HEK293T (cell line): ENCODE results near the gene MAD1L1.

Experiments used
- CTCF ChIA-PET: fragments of 350-600 bp; formaldehyde crosslinking; extraction: SDS; loops from one replicate; lab custom pipeline; 2021; ENCODE audit warnings: antibody characterized with exemption, inconsistent platforms; lab: Yijun Ruan, JAX
- POLR2A ChIA-PET: fragments of 350-600 bp; formaldehyde crosslinking; extraction: SDS; loops from one replicate; lab custom pipeline; 2020; ENCODE audit warnings: antibody characterized with exemption, inconsistent platforms; lab: Yijun Ruan, JAX
- DNase-seq: peaks from one replicate; pipeline ENCODE4 v3.0.0; 2012; ENCODE audit warnings: mixed read lengths; ENCODE audit errors: extremely low spot score
- ARNT ChIP-seq: fragments of 450-650 bp; IDR thresholded peaks from 2 replicates; pipeline ENCODE4 v1.6.1; 2017; ENCODE audit warnings: mild to moderate bottlenecking
- BHLHE40 ChIP-seq: fragments of 450-650 bp; IDR thresholded peaks from 2 replicates; pipeline ENCODE4 v1.6.1; 2016; ENCODE audit warnings: mild to moderate bottlenecking, moderate library complexity, borderline replicate concordance
- CTBP1 ChIP-seq: fragments of 450-650 bp; IDR thresholded peaks from 2 replicates; pipeline ENCODE4 v1.6.1; 2016; ENCODE audit warnings: borderline replicate concordance
- ELF4 ChIP-seq: fragments of 450-650 bp; IDR thresholded peaks from 2 replicates; pipeline ENCODE4 v1.6.1; 2017; ENCODE audit warnings: antibody characterized with exemption
- FOXA1 ChIP-seq: fragments of 450-650 bp; IDR thresholded peaks from 2 replicates; pipeline ENCODE4 v1.6.1; 2016; ENCODE audit warnings: mild to moderate bottlenecking
- FOXK2 ChIP-seq: fragments of 450-650 bp; IDR thresholded peaks from 2 replicates; pipeline ENCODE4 v1.6.1; 2016; ENCODE audit warnings: mild to moderate bottlenecking
- FOXM1 ChIP-seq: fragments of 450-650 bp; IDR thresholded peaks from 2 replicates; pipeline ENCODE4 v1.6.1; 2017; ENCODE audit warnings: mild to moderate bottlenecking, borderline replicate concordance
- HDGF ChIP-seq: fragments of 450-650 bp; IDR thresholded peaks from 2 replicates; pipeline ENCODE4 v1.6.1; 2017; ENCODE audit warnings: antibody characterized with exemption, borderline replicate concordance
- L3MBTL2 ChIP-seq: fragments of 450-650 bp; conservative IDR thresholded peaks from 2 replicates; pipeline ENCODE4 v1.6.1; 2016; ENCODE audit warnings: mild to moderate bottlenecking
- LEF1 ChIP-seq: fragments of 450-650 bp; IDR thresholded peaks from 2 replicates; pipeline ENCODE4 v1.6.1; 2017; ENCODE audit warnings: mild to moderate bottlenecking, borderline replicate concordance
- NFRKB ChIP-seq: fragments of 450-650 bp; IDR thresholded peaks from 2 replicates; pipeline ENCODE4 v1.6.1; 2016; ENCODE audit warnings: mild to moderate bottlenecking, moderate library complexity
- SP1 ChIP-seq: fragments of 450-650 bp; IDR thresholded peaks from 2 replicates; pipeline ENCODE4 v1.6.1; 2017
- SUZ12 ChIP-seq: fragments of 450-650 bp; IDR thresholded peaks from 2 replicates; pipeline ENCODE4 v1.6.1; 2016; ENCODE audit warnings: mild to moderate bottlenecking
- TARDBP ChIP-seq: fragments of 450-650 bp; IDR thresholded peaks from 2 replicates; pipeline ENCODE4 v1.6.1; 2016
- ZNF384 ChIP-seq: fragments of 450-650 bp; IDR thresholded peaks from 2 replicates; pipeline ENCODE4 v1.6.1; 2016
- TF ChIP-seq, protein P1 (sequence below): fragments of 450-650 bp; IDR thresholded peaks from 2 replicates; pipeline ENCODE4 v1.6.1; 2016

Gene MAD1L1

DNA sequence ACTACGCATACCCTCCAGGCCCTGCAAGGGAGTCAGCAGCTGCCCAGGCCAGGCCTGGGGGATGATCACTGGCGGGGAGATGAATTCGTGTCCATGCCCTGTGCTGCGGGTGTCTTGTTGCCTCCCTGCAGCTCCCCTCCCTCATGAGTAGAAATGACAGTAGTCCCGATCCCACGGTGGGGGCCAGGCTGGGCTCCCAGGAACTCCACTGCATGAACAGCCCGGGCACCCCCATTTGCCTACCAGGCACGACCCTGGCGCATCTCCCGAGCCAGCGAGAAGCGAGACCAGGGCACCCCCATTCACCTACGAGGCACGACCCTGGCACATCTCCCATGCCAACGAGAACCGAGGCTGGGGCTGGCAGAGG is 316.2 kb downstream of the MAD1L1 start:
- ChIA-PET POLR2A (no interaction called here), CTCF (no interaction called here)
- TF ChIP-seq, protein P1, sequence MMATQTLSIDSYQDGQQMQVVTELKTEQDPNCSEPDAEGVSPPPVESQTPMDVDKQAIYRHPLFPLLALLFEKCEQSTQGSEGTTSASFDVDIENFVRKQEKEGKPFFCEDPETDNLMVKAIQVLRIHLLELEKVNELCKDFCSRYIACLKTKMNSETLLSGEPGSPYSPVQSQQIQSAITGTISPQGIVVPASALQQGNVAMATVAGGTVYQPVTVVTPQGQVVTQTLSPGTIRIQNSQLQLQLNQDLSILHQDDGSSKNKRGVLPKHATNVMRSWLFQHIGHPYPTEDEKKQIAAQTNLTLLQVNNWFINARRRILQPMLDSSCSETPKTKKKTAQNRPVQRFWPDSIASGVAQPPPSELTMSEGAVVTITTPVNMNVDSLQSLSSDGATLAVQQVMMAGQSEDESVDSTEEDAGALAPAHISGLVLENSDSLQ: no peak
- no peak for TF ChIP-seq ELF4
- no peak for TF ChIP-seq NFRKB
- no peak for TF ChIP-seq BHLHE40
- no peak for TF ChIP-seq FOXA1
- no peak for TF ChIP-seq FOXK2
- TF ChIP-seq FOXM1: no peak
- no peak for TF ChIP-seq HDGF
- no peak for TF ChIP-seq CTBP1
- TF ChIP-seq L3MBTL2: no peak
- no peak for TF ChIP-seq SP1
- no peak for TF ChIP-seq SUZ12
- TF ChIP-seq LEF1: no peak
- DNase-seq: no peak

DNA sequence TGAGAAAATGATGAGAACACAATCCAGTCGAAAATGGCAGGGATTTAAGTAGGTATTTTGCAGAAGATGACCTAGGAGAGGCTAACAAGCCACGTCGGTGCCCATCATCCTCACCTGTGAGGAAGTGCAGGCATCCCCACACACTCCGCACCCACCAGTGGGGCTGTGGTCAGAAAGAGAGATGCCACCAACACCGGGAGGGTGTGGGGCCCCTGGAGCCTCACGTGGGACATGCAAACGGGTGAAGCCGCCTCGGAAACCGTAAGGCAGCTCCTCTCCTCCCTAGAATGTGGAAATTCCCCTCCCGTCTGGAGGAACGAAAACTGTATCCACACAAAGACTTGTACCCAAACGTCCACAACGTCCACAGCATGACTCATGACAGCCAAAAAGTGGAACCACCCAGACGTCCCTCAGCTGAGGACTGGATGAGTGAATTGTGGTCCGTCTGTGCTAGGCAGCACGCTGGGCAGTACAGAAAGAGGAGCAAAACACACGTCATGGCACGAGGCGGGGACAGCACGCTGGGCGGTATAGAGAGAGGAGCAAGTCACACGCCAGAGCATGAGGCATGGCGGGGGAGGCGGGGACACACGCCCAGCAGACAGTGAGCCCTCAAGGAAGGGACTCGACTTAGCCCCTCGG is 316.7 kb downstream of the MAD1L1 start:
- POLR2A ChIA-PET: no interaction called here
- TF ChIP-seq HDGF (no peak), BHLHE40 (no peak), L3MBTL2 (no peak), TARDBP (no peak), SUZ12 (no peak), NFRKB (no peak), SP1 (no peak)
- CTCF ChIA-PET: no interaction called here
- no peak for DNase-seq

DNA sequence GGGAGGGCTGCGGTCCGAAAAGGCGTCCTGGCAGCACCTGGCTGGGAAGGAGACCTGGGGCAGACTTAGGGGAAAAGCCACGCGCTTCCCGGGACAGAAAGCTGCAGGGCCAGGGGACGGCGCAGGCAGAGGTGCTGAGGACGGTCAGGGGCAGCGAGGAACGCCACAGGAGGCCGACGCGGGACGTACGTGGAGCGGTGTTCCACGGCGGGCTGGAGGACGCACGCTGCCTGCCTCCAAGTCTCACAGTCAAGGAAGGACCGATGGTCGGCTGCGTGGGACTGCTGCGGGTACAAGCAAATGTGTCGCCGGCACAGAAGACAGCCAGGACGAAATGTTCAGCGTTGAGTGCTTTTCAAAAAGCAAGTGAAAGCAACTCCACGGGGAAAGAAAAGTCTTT is 317.4 kb downstream of the MAD1L1 start:
- DNase-seq: no peak
- ChIA-PET CTCF (no interaction called here), POLR2A (no interaction called here)
- no peak for TF ChIP-seq FOXK2
- no peak for TF ChIP-seq ELF4
- TF ChIP-seq BHLHE40: no peak
- TF ChIP-seq, protein P1: no peak
- no peak for TF ChIP-seq HDGF
- no peak for TF ChIP-seq SUZ12
- TF ChIP-seq LEF1: no peak
- TF ChIP-seq NFRKB: no peak
- TF ChIP-seq SP1: no peak
- no peak for TF ChIP-seq FOXA1
- TF ChIP-seq ZNF384: no peak
- TF ChIP-seq TARDBP: no peak
- no peak for TF ChIP-seq FOXM1
- no peak for TF ChIP-seq ARNT

DNA sequence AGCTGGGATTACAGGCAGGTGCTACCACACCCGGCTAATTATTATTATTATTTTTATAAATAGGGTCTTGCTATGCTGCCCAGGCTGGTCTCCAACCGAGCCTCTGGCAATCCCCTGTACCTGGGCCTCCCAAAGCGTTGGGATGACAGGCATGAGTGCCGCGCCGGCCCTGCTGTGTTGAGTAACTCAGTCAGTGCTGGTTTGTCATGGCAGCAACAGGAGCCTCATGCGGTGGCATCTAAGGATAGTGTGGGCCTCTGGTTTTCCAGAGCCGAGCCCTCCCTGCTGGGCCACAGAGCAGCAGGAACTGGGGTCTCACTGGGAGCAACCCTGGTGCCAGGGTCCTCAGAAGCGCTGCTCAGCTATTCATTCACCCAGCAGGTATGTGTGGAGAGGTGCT is 318.0 kb downstream of the MAD1L1 start:
- DNase-seq: no peak
- CTCF ChIA-PET: no interaction called here
- TF ChIP-seq SP1: no peak
- TF ChIP-seq ZNF384: no peak
- TF ChIP-seq CTBP1: no peak
- TF ChIP-seq ARNT: no peak
- TF ChIP-seq L3MBTL2: no peak
- TF ChIP-seq HDGF: no peak
- TF ChIP-seq BHLHE40: no peak
- TF ChIP-seq, protein P1: no peak
- TF ChIP-seq FOXK2: no peak
- TF ChIP-seq FOXM1: no peak
- POLR2A ChIA-PET: no interaction called here

DNA sequence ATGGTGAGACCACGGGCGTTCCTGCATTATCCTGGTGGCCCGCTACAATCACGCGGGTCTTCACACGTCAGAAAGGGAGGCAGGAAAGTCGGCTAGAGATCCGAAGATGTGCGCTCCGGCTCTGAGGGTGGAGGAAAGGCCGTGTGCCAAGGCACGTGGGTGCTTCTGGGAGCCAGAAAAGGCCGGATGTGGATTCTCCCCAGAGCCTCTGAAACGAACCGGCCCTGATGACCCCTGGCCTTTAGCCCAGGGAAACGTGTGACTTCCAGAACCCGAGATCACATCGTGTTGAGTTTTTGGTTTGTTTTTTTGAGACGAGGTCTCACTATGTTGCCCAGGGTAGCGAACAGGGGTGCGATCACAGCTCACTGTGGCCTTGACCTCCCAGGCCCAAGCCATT is 318.4 kb downstream of the MAD1L1 start:
- CTCF ChIA-PET: no interaction called here
- DNase-seq: no peak
- TF ChIP-seq ZNF384: no peak
- no peak for TF ChIP-seq BHLHE40
- TF ChIP-seq ARNT: no peak
- no peak for TF ChIP-seq LEF1
- no peak for TF ChIP-seq NFRKB
- no peak for TF ChIP-seq FOXK2
- no peak for TF ChIP-seq L3MBTL2
- TF ChIP-seq ELF4: no peak
- TF ChIP-seq, protein P1: no peak
- TF ChIP-seq SUZ12: no peak
- no peak for TF ChIP-seq TARDBP
- POLR2A ChIA-PET: no interaction called here

DNA sequence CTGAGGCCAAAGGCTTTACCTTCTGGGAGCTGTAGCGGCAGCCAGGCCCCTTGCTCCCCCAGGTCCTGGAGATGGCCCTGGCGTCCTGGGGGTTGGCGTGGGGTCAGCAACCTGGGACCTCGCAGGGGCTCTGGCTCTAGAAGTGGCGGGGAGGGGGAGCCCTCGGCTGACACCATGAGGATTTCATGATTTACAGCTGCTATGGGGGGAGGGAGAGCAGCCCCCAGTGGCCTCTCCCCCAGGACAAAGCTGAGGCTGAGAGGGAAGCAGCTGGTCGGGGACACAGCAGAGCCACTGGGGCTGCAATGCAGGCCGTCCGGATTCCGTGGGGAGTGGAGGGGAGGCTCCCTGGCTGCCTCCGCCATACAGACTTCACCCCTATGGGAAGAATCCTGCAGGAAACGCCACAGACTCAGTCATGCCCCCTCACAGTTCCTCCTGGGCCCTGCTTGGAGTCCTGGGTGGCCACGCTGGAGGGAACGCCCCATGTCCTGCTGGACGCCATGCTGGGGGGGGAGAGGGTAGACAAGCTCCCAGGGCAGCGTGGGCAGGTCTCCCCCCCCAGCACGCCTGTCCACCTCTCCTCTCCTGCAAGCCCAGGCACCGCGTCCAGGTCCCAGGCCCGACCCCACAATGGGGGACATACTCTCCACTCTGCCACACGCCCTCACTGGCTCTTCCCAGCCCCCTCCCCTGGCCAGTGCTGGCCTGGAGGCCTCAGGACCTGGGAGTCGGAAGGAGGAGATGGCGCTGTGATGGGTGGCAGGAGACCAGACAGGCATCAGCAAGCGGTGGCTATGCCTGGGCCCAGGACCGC is 319.1 kb downstream of the MAD1L1 start:
- CTCF ChIA-PET: no interaction called here
- TF ChIP-seq TARDBP (no peak), HDGF (no peak), CTBP1 (no peak), FOXM1 (no peak), LEF1 (no peak), SUZ12 (no peak), L3MBTL2 (no peak), ARNT (no peak), ZNF384 (no peak)
- TF ChIP-seq, protein P1: no peak
- POLR2A ChIA-PET: no interaction called here

More for the DNA sequence above, 319.1 kb downstream of the MAD1L1 start:
- DNase-seq: no peak
